ENCODE measurements around the gene TPPP3.
"Not testable (repeated sequence)": the region's sequence is repeated elsewhere in the genome, so short reads cannot be mapped to it uniquely, and the experiment has no call there.

The TPPP3 gene

DNA sequence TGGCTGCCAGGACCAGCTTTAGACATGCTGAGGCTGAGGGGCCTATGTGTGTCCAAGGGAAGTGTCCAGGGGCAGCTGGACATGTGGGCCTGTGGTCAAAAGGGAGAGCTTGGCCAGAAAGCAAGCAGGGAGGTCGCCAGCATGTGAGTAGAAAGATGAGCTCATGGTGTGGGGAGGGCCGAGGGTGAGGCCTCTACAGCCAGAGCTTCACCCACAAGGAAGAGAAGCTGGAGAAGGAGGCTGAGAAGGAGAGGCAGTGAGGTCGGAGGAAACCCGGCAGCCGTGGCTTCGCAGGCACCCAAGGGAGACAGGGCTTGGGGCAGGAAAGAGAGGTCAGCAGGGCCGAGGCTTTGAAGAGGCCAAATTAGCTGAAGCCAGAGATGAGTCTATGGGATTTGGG lies 33.7 kb upstream of the TPPP3 start:
- DNase-seq (ENCODE audit: low read depth in 2 of 2, low spot score in 1 of 2) = no peak

DNA sequence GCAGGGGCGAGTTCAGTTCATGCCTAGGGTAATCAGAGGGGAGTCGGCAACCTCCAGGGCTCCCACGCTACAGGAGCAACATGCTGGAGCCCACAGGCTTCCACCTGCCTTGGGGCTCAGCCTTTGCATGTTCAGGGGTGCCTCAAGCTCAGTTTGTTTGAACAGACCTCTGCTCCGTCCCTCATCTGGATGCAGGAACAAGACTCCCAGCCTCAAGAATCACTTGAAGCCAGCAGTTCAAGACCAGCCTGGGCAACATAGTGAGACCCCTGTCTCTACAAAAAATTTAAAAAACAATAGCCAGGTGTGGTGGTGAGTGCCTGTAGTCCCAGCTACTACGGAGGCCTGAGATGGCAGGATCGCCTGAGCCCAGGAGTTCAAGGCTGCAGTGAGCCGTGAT lies 32.7 kb upstream of the TPPP3 start:
- DNase-seq (ENCODE audit: low read depth in 2 of 2, low spot score in 1 of 2) = no peak

DNA sequence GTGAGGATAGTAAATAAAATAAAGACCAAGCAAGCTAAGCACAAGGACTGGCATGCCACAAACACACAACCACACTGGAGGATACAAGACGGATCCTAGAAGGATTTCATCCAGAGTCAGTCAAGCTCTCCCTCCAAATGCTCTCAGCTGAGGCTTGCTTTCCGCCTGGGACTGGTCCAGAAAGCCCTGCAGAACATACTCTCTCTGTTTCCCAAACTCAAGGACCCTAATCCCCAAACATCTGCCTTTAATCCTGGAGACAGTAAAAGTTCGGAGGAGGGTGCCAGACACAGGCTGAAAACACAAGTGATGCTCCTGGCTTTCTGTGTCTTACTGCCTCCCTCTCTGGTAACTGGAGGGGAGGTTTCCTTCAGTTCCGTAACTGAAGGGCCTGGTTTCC lies 32.3 kb upstream of the TPPP3 start:
- no peak for DNase-seq (ENCODE audit: low read depth in 2 of 2, low spot score in 1 of 2)

DNA sequence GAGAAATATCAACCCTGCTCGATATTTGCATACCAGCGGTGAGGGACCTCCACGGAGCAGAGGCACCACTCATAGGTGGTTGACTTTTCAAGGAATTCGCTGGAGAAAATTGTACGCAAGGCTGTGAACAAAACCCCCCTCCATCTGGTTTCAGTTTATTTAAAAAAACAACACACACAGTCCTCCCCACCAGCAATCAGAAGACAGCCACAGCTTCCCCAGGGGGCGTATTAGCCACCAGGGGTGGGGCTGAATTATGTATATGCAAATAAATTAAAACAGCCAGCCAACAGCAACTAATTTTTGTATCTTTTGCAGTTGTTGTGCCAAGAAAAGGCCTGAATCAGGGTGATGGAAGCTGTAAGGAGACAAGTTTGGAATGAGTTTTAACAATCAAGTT lies 31.8 kb upstream of the TPPP3 start:
- no peak for DNase-seq (ENCODE audit: low read depth in 2 of 2, low spot score in 1 of 2)

DNA sequence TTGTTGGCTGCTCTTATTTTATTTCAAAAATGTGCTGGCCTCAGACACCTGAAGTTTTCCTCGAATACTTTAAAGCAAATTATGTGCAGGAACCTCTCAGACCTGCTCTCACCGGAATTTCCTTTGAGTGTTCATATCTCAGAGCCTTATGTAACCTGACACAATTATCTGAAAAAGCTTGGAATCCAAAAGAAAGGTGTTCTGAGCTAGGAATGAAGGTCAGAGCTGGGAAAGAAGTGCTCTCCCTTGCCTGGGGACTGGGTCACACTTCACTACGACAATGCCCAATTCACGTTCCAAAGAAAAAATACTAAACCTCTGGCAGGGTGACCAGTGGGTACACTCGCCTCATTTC lies 30.9 kb upstream of the TPPP3 start:
- no peak for DNase-seq (ENCODE audit: low read depth in 2 of 2, low spot score in 1 of 2)

DNA sequence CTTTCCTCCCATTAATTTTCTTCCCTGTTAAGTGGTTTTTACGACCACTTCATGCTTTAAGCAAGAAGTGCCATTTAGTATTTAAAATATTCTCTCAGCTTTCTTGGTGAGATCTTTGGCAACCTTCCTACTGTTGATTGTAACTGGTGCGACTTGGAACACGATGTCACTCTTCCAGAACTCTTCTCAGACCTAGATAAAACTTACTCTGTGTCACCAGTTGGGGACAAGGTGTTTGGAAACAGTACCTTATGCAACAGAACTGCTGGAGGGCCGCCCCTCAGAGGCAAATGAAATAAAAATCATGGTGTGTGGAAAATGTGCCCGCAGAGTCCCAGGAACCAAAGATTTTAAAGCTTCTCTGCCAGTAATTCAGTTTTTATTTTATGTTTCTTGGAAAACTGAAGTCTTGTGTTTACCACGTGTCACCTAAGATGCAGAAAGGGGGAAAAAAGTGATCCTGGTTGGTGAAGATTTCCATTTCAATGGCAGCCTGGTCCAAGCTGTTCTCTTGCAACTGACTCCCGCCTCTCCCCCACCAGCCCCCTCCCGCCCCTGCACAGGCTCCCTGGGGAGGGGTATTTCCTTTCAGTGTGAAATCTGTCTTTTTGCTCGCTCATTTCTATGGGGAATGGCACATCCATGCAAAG lies 30.4 kb upstream of the TPPP3 start:
- no peak for DNase-seq (ENCODE audit: low read depth in 2 of 2, low spot score in 1 of 2)

DNA sequence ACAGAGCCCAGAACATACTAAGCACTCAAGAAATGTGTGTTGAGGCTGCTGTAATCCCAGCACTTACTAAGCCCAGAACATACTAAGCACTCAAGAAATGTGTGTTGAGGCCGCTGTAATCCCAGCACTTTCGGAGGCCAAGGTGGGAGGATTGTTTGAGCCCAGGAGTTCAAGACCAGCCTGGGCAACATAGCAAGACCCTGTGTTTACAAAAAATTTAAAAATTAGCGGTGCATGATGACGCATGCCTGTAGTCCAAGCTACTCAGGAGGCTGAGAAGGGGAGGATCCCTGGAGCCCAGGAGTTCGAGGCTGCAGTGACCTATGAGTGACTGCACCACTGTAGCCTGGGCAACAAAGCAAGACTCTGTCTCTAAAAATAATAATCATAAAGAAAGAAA lies 29.7 kb upstream of the TPPP3 start:
- no peak for DNase-seq (ENCODE audit: low read depth in 2 of 2, low spot score in 1 of 2)

DNA sequence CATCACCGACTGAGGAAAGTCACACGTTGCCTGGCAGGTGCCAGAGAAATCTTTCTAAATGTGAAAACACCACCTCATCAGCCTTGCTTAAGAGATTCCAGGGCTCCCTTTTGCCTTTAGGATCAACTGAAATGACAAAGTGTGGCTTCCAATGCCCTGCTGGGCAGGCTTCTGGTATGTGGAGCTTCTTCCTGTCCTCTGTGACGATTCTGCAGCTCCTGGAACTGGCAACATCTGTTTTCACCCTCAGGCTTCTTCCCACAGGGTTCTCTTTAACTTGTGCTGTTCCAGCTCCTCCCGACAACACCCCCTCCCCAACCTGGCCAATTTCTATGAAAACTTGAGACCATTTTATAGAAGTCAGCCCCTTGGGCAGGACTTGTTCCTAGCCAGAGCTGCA lies 27.7 kb upstream of the TPPP3 start:
- DNase-seq (ENCODE audit: low read depth in 2 of 2, low spot score in 1 of 2) = no peak

DNA sequence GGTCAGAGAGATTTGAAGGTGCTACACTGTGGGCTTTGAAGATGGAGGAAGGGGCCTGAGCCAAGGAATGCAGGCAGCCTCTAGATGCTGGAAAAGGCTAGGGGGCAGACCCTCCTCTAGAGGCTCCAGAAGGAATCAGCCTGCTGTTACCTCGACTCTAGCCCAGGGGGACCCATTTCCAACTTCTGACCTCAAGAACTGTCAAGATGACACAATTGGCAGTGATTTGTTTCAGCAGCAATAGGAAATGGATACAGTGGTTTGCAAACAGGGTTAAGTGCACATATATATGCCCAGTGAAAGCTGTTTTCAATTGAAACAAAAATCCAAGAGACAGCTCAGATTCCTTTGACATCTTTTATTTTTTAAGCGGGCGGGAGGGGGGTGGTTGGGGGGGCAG lies 26.6 kb upstream of the TPPP3 start:
- no peak for DNase-seq (ENCODE audit: low read depth in 2 of 2, low spot score in 1 of 2)

DNA sequence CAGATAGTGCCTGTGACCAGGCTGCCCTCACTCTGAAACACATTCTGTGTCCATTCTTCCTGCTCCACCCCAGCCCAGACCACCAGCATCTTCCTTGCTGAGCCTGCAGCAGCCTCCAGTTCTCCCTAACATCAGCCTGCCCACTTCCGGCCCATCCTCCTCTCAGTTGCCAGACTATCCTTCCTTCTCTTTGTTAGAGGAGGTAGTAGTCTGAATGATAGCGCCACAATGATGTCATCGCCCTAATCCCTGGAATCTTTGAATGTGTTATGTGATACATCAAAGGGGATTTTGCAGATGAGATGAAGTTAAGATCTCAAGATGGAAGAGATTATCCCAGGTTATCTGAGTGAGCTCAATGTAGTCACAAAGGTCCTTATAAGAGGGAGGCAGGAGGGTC lies 26.2 kb upstream of the TPPP3 start:
- no peak for DNase-seq (ENCODE audit: low read depth in 2 of 2, low spot score in 1 of 2)

DNA sequence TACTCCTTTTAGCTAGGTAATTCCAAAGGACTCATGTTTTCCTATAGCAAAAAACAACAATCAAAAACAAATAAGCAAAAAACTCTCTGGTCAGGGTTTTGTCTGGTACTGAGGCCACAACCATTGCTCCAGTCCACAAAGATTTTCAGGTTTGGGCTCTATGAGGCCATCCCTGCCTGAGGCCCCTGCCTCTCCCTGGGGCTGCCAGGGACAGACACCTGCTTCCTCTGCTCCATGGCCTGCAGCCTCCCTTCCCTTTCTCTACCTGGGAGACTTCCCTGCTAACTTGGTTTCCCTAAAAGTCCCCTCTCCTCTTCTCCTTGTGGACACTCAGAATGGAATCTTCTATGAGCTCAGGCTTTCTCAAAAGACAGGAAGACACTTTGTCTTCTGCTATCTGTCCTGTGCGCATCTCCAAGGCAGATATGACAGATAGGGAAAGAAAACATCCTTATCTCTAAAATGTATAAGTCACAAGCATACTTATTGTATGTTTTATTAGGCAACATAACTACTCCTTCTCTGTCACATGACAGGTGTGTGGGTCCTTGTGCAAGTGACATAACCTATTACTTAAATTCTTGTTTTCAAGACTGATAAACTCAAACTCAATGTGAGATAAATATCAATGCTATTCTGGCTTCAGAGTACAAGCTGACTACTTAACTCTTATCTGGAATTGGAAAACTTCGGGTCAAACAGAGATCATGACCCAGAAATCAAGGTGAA lies 24.2 kb upstream of the TPPP3 start:
- no peak for DNase-seq (ENCODE audit: low read depth in 2 of 2, low spot score in 1 of 2)

DNA sequence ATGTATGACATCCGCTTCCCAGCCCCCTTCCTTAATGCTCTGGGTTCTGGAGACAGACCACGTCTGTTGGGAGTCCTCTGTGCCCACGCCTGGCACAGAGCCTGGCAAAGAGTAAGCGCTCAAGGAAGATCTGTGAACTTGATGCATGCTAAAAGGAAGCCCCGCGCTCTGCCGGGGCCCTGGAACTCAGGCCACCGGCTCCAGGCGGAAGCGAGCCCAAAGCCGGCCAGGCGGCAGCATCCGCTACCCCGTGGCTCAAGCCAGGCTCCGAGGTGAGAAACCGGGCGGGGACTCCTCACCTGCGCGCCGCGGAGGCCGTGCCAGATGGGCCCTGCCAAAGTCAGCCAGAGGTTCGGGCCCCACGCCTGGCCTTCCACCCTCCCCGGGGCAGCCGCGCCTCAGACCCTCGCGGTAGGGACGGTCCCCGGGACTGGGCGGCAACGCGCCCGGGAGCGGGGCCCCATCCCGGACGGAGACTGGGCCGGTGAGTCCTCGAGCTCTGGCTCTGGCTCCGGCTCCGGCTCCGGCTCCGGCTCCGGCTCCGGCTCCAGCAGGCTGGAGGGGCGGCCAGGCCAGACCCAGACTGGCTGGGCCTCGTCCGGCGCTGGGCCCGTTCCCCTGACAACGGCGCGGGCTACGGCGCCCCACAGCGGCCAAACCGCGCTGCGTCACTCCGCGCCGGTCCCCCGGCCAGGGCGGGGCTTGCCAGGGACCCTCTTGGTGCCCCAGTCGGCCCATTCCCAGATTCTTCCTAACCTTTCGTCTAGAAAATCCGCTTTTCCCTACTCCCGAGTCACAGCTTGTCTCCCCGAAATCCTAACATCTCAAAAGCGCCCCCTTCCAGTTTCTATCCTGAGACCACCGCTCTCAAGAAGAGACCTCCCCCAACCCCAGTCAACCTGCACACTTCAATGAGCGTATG lies 22.8 kb upstream of the TPPP3 start, which contains the start of gene ZDHHC1:
TSS of gene ZDHHC1 (minus strand) at position 606 of the 922 bp plus-strand sequence. CDS start 8,702 bp downstream, outside the sequence.
- DNase-seq (ENCODE audit: low read depth in 2 of 2, low spot score in 1 of 2) = no peak

DNA sequence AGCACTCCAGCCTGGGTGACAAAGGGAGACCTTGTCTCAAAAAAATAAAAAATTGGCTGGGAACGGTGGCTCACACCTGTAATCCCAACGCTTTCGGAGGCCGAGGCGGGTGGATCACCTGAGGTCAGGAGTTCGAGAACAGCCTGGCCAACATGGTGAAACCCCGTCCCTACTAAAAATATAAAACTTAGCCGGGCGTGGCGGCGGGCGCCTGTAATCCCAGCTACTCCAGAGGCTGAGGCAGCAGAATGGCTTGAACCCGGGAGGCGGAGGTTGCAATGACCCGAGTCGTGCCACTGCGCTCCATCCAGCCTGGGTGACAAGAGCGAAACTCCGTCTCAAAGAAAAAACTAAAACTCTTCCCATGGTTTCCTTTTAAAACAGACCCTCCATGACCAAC lies 22.1 kb upstream of the TPPP3 start:
- DNase-seq (ENCODE audit: low read depth in 2 of 2, low spot score in 1 of 2) = not testable (repeated sequence)

DNA sequence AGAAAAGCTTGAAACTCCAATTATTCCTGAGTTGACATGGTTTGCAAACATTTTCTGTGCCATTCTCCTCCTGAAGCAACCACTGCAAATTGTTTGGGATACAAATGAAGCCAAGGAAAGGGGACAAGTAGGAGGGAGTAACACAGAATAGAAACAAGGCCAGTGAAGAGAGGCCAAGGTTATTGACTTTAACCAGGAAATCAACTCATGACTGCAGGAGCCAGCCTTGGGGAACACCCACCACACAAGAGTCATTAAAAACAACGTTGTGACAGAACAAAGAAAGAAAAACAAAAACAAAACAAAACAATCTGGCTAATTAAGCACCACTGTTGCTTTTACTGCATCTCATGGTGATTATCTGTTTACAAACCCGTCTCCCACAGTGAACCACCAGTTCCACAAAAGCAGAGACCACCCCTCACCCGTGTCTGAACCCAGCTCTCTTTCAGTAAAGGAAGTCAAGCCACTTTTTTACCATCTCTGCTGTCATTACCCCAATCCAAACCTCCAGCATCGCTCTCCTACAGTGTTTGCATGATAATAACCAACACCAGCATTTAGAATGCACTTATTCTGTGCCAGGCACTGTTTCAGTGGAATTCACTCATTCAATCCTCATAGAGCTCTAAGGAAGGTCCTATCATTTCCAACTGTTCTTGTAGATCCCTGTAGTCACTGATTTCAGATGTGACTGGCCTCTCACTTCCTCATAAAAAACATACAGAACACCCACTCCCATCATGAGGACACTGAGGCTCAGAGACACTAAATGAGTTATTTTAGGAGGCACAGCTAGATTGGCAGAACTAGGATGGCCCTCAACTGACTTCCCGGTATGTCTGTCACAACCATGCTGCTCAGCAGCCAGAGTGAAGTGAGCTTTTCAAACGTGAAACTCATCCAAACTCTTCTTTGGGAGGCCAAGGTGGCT lies 20.9 kb upstream of the TPPP3 start:
- DNase-seq (ENCODE audit: low read depth in 2 of 2, low spot score in 1 of 2) = no peak

DNA sequence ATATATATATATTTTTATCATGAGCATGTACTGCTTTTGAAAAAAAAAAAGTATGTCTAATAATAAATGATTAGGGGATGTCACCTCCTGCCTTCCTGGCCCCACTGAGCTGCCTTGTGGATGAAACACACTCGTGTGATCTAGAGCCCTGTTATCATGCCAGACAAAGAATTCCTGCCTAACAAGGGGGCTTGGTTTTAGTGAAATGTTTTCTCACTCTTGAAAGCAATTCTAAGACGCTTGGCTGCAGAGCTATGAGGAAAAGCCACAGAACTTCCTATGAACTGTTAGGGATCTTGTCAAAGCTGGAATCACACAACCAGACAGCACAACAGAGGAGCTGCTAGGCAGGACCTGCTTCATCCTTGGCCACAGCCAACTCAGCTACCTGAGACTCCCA lies 19.0 kb upstream of the TPPP3 start:
- no peak for DNase-seq (ENCODE audit: low read depth in 2 of 2, low spot score in 1 of 2)

DNA sequence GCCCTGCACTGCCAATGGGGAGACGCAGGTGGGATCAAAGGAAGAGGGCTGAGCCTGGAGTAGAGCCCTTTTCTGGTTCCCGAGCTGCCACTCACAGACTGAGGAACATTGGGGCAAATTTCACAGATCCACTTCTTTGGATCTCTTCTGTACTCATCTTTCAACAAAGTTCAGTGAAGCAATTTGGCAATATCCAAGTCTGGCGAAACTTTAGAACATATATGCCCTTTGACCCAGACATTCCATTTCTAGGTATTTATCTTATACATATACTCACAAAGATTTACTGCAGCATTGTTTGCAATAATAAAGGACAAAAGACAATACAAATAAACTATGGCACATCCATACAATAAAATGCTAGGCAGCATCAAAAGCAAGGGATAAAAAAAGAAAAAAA lies 18.0 kb upstream of the TPPP3 start:
- DNase-seq (ENCODE audit: low read depth in 2 of 2, low spot score in 1 of 2) = no peak

DNA sequence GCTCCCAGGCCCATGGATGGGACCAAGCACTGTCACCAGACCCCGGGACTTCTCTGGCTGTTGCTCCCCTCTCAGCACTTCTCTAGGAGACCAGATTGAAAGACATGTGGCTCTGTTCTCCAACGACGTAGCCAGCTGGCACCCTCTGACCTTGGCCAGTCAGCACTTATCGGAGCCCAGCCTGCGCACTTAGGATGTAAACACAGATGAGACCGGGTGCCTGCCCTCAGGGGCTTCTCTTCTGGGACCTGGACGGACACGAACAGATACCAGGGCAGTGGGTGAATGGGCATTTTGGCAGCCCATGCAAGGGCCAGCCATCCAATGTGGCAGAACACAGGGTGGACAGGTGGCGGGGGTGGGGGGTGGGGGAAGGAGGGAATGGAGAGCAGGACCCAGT lies 16.3 kb upstream of the TPPP3 start:
- no peak for DNase-seq (ENCODE audit: low read depth in 2 of 2, low spot score in 1 of 2)

DNA sequence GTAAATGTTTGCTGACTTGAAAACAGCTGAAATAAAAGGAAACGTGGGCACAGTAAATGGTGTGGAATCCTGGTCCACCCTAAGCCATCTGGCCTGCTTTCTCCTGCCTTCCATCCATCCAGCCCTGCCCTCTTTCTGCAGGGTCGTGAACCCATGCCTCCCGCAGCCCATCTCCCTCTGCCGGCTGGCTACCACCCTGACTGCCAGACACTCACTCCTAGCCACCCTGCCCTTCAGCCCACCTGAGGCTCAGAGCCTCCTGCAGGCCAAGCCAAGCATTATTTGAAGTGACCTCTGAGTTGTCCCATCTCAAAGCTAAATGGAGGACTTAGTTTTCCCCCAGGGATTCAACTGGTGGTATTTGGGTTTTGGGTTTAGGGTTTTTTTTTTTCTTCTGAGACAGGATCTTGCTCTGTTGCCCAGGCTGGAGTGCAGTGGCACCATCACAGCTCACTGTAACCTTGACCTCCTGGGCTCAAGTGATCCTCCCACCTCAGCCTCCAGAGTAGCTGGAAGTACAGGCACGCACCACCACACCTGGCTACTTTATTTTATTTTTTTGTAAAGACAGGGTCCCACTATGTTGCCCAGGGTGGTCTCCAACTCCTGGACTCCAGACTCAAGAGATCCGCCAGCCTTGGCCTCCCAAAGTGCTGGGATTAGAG lies 14.6 kb upstream of the TPPP3 start:
- no peak for DNase-seq (ENCODE audit: low read depth in 2 of 2, low spot score in 1 of 2)

DNA sequence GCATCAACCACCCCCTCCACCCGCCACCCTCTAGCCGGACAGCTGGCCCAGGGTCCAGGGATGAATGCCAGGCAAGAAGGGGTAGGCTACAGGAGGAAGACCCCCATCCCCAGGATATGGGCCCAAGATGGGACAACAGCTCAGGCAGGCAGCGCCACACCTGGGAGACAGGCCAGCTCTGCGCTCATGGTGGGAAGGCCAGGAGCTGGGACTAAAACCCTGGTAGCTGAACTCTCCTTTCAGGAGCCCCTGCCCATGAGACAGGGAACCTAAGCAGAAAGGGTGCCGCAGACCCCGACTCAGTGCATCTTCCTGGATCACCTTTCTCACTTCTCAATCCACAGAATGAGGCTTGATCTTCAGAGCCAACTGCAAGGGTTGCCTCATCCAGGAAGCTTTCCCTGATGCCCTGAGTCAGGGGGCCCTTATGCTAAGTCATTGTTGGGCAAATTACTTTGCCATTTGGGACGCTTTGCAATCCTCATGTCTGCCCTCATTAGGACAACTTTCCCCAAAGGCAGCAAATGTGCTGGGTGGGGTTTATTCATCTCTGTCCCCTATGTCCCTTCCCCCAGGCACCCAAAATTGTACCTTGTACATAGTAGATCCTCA lies 14.0 kb upstream of the TPPP3 start:
- DNase-seq (ENCODE audit: low read depth in 2 of 2, low spot score in 1 of 2) = no peak

All from stimulated activated CD8-positive, alpha-beta memory T cell treated with anti-CD3 and anti-CD28 coated beads, Interleukin-4, amount 100 ng/mL, for 4 hours (primary cell).